K562 (cell line): Measurements from ENCODE around the gene MIEF2. TPM values are rescaled to one million over a fixed set of nuclear protein-coding genes. Genes with fewer than 3 reads are reported as not detected.

ENCODE experiments used
- GABPA ChIP-seq: fragments of 200-800 bp; sonication (Bioruptor generic); conservative IDR thresholded peaks from 2 replicates; pipeline ENCODE4 v1.6.1; 2016; ENCODE audit warnings: low read depth, missing genetic modification characterization, missing compliant biosample characterization
- NFXL1 ChIP-seq: fragments of 450-650 bp; formaldehyde crosslinking; IDR thresholded peaks from 2 replicates; pipeline ENCODE4 v1.4.0; 2021; ENCODE audit warnings: mild to moderate bottlenecking
- NR2C1 ChIP-seq, 2 experiments: fragments of 450-650 bp; IDR thresholded peaks; 2 replicates each; pipeline ENCODE4 v1.6.1; 2017; ENCODE audit warnings: mild to moderate bottlenecking in 2 of 2, antibody characterized with exemption in 1 of 2, inconsistent platforms in 1 of 2, missing compliant biosample characterization in 1 of 2, missing genetic modification characterization in 1 of 2
- SMAD4 ChIP-seq: fragments of 250-450 bp; sonication (Bioruptor Pico); conservative IDR thresholded peaks from 2 replicates; pipeline ENCODE4 v1.8.0; 2021; ENCODE audit warnings: inconsistent platforms, mild to moderate bottlenecking, moderate library complexity
- SUPT5H ChIP-seq: fragments of 450-650 bp; IDR thresholded peaks from 2 replicates; pipeline ENCODE4 v1.6.1; 2016
- VEZF1 ChIP-seq: fragments of 200-800 bp; sonication (Bioruptor generic); IDR thresholded peaks from 2 replicates; pipeline ENCODE4 v1.6.1; 2017; ENCODE audit warnings: missing genetic modification characterization, missing compliant biosample characterization
- ZBTB8A ChIP-seq: fragments of 450-650 bp; IDR thresholded peaks from 2 replicates; pipeline ENCODE4 v1.6.1; 2018; ENCODE audit warnings: mild to moderate bottlenecking, moderate library complexity; ENCODE audit not compliant: partially characterized antibody
- ZNF143 ChIP-seq: sonication (generic); formaldehyde crosslinking; IDR thresholded peaks from 2 replicates; pipeline ENCODE4 v1.9.0; 2022; ENCODE audit warnings: mild to moderate bottlenecking, missing genetic modification reagents
- ZNF174 ChIP-seq: fragments of 250-450 bp; sonication (Bioruptor Pico); IDR thresholded peaks from 2 replicates; pipeline ENCODE4 v1.4.0; 2020; ENCODE audit warnings: mild to moderate bottlenecking
- polyA plus RNA-seq, 8 experiments: library from polyadenylated mRNA; depleted of rRNA in 4 of 8; stranded (reverse) in 5 of 8; unstranded in 3 of 8; fragments of >200 nt; fragmentation: Nextera tagmentation in 2 of 8; fragmentation: Illumina TruSeq in 1 of 8; extraction: Ambion mirVana in 2 of 8; extraction: Trizol in 1 of 8; gene quantifications; 2 replicates each; pipeline versions ENCODE4 v1.2.1 to v1.2.3, GENCODE V29; 2011 to 2014; ENCODE audit warnings: inconsistent platforms in 1 of 8, missing spikeins in 1 of 8
- total RNA-seq, 7 experiments: library from RNA; depleted of rRNA in 6 of 7; stranded (reverse); fragments of >200 nt in 6 of 7; fragmentation: Illumina TruSeq in 2 of 7; extraction: Trizol in 2 of 7; gene quantifications; 2 replicates each; pipeline versions ENCODE4 v1.2.1 to v1.2.3, GENCODE V29; 2011 to 2021; ENCODE audit warnings: low replicate concordance in 1 of 7
- TF ChIP-seq, protein P1 (sequence below): fragments of 250-450 bp; sonication (Bioruptor Pico); IDR thresholded peaks from 2 replicates; pipeline ENCODE4 v1.8.0; 2022; ENCODE audit warnings: inconsistent platforms
- TF ChIP-seq, protein P2 (sequence below): IDR thresholded peaks from 3 replicates; pipeline ENCODE4 v1.6.1; 2011; ENCODE audit warnings: borderline replicate concordance, mild to moderate bottlenecking, moderate library complexity; ENCODE audit not compliant: insufficient read length; ENCODE audit errors: extremely low read depth

MIEF2 gene
- total and polyA plus RNA-seq, 9 of the 15 experiments (the other 6 are each of a cell fraction or from before 2014, with no cell fraction given) = 0.10 to 8.2 (median 2.4) TPM

DNA sequence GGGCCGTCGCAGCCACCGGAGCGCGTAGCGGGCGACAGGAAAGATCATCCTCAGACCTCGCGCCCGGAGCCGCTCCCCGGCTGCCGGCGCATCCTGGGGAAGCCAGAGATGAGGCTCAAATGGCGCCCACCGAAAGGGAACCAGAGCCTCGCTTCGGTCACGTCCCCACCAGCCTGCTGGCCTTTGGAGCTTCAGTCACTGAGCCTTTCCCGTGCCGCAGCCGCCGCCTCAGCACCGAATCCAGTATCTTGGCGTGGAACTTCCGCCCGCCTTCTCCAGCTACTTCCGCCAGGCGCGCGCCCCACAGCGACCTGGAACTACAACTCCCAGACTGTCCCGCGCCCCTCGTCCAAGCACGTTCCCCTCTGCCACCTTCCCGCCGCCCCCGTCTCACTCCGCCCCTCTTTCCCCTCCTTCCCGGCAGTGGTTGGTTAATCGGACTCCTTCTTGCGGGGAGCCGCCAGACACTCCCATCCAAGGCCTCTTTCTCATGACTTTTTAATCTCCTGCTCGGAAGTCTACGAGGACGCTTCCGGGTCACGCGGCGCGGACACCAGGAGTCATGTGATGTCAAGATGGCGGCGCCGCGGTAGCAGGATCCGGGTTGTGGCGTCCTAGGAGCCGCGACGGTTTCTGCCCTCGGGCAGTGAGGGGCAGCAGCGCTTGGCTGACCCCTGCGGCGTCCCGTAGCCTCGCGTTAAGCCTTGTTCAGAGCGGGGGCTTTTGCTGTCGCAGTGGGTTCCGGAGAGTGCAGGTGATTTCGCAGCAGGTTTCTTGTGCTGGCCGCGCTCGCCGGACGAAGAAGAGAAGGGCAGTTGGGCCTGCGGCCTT lies 54.5 kb downstream of the MIEF2 start, which contains the start of the genes SMCR8 and TOP3A (continued):
- TF ChIP-seq, protein P1, sequence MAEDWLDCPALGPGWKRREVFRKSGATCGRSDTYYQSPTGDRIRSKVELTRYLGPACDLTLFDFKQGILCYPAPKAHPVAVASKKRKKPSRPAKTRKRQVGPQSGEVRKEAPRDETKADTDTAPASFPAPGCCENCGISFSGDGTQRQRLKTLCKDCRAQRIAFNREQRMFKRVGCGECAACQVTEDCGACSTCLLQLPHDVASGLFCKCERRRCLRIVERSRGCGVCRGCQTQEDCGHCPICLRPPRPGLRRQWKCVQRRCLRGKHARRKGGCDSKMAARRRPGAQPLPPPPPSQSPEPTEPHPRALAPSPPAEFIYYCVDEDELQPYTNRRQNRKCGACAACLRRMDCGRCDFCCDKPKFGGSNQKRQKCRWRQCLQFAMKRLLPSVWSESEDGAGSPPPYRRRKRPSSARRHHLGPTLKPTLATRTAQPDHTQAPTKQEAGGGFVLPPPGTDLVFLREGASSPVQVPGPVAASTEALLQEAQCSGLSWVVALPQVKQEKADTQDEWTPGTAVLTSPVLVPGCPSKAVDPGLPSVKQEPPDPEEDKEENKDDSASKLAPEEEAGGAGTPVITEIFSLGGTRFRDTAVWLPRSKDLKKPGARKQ (CRISPR knock-in tag) = no peak
- TF ChIP-seq VEZF1 (CRISPR knock-in tag) (peak; percentile 84), NR2C1 (IDR thresholded peaks at IDR 0.05) (peak; percentile 96), NR2C1 (tag; IDR thresholded peaks at IDR 0.05) (peak; percentile 97), ZBTB8A (no peak), SUPT5H (peak; percentile 65; the same call in 1 of the 2 replicates), ZNF143 (CRISPR knock-in tag) (peak; percentile 92), NFXL1 (CRISPR knock-in tag) (no peak), ZNF174 (CRISPR knock-in tag) (no peak), SMAD4 (CRISPR knock-in tag) (0 out of 2 replicates have a peak, but pooled peaks have one; percentile 37), GABPA (tag) (peak; percentile 95)
- TF ChIP-seq, protein P2, sequence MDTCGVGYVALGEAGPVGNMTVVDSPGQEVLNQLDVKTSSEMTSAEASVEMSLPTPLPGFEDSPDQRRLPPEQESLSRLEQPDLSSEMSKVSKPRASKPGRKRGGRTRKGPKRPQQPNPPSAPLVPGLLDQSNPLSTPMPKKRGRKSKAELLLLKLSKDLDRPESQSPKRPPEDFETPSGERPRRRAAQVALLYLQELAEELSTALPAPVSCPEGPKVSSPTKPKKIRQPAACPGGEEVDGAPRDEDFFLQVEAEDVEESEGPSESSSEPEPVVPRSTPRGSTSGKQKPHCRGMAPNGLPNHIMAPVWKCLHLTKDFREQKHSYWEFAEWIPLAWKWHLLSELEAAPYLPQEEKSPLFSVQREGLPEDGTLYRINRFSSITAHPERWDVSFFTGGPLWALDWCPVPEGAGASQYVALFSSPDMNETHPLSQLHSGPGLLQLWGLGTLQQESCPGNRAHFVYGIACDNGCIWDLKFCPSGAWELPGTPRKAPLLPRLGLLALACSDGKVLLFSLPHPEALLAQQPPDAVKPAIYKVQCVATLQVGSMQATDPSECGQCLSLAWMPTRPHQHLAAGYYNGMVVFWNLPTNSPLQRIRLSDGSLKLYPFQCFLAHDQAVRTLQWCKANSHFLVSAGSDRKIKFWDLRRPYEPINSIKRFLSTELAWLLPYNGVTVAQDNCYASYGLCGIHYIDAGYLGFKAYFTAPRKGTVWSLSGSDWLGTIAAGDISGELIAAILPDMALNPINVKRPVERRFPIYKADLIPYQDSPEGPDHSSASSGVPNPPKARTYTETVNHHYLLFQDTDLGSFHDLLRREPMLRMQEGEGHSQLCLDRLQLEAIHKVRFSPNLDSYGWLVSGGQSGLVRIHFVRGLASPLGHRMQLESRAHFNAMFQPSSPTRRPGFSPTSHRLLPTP = no peak
